Ovary (tissue), 9 donors: ENCODE results near the gene APBA1. TPM values are rescaled to one million over a fixed set of nuclear protein-coding genes. Genes with fewer than 3 reads are reported as not detected.

Experiments
- DNase-seq, 5 donors: peaks; one replicate each; pipeline ENCODE4 v3.0.0-alpha.2; 2019 to 2020
- H3K27ac ChIP-seq, 2 donors: fragments of 200-600 bp; one replicate each; pipeline versions ENCODE4 v1.5.1 to v1.8.0; 2019 to 2022
- H3K27me3 ChIP-seq: fragments of 200-600 bp; one replicate; pipeline ENCODE4 v1.8.0; 2022
- H3K36me3 ChIP-seq: fragments of 200-600 bp; sonication (generic); one replicate; pipeline ENCODE4 v1.5.1; 2019
- H3K4me1 ChIP-seq: one replicate; pipeline ENCODE4 v1.8.1; 2013; ENCODE audit warnings: mild to moderate bottlenecking, moderate library complexity; ENCODE audit not compliant: insufficient read depth
- H3K4me3 ChIP-seq: fragments of 200-600 bp; sonication (generic); one replicate; pipeline ENCODE4 v1.5.1; 2017
- H3K9me3 ChIP-seq, 2 donors: fragments of 200-600 bp in 1 of 2; sonication (generic) in 1 of 2; one replicate each; pipeline versions ENCODE4 v1.5.1 to v1.8.1; 2013 to 2019; ENCODE audit warnings: mild to moderate bottlenecking in 1 of 2, moderate library complexity in 1 of 2
- EP300 ChIP-seq: sonication (generic); formaldehyde crosslinking; IDR thresholded peaks from one replicate; pipeline ENCODE4 v1.6.1; 2017; ENCODE audit warnings: antibody characterized with exemption
- POLR2A ChIP-seq: fragments of 450-650 bp; IDR thresholded peaks from one replicate; pipeline ENCODE4 v1.6.1; 2017; ENCODE audit warnings: antibody characterized with exemption, mild to moderate bottlenecking, moderate library complexity
- WGBS, 3 donors: extraction: QIAGEN DNeasy Blood & Tissue Kit in 1 of 3; methylation state at CpG; one replicate each; pipeline versions ENCODE4 v1.1.5 to v1.1.7; 2013 to 2017; 5-methylcytosine and 5-hydroxymethylcytosine counted together
- intact Hi-C, 4 donors: fragments of 100-400 bp; cut with DNase I; formaldehyde crosslinking; loops; one replicate each; pipeline versions ENCODE4 v1.11.0 to v1.15.1; 2022 to 2023
- polyA plus RNA-seq, 2 donors: library from polyadenylated mRNA; stranded (reverse); fragments of 200-250 nt in 1 of 2; fragments of 350-450 nt in 1 of 2; fragmentation: Illumina TruSeq in 1 of 2; extraction: RNeasy Lipid Tissue Mini Kit (QIAGEN cat#74804) in 1 of 2; gene quantifications; one replicate each; pipeline ENCODE4 v1.2.3, GENCODE V29; 2013 to 2014
- total RNA-seq, 7 donors: library from RNA; depleted of rRNA in 2 of 7; stranded (reverse); fragments of >200 nt in 2 of 7; fragmentation: NEBNext Ultra II Directional in 3 of 7; extraction: Animal tissue kit (Norgen Biotek cat#: 25700) in 3 of 7; gene quantifications; one replicate each; pipeline versions ENCODE4 v1.1.0 to v1.2.4, GENCODE V29; 2016 to 2023
- TF ChIP-seq, protein P1 (sequence below), 3 donors: fragments of 450-650 bp in 2 of 3; fragments of 200-600 bp in 1 of 3; IDR thresholded peaks; one replicate each; pipeline versions ENCODE4 v1.5.1 to v1.8.0; 2016 to 2022; ENCODE audit warnings: antibody characterized with exemption in 3 of 3, mild to moderate bottlenecking in 1 of 3
- donor health status: DM: no; HTN: no; CAD: no; lungs with moderate emphysema.
- donor health status: DM: no; HTN: no; CAD: no.
- donor health status: Bipolar disorder and iron deficiency.
- donor health status: DM: yes; HTN: yes; CAD: no.
- donor health status: DM: no; HTN: no; CAD: no.
- donor health status: DM: yes; HTN: yes; CAD: no.

The APBA1 gene
- total and polyA plus RNA-seq, 9 donors = 2.8 to 17.6 (median 12.9) TPM

DNA sequence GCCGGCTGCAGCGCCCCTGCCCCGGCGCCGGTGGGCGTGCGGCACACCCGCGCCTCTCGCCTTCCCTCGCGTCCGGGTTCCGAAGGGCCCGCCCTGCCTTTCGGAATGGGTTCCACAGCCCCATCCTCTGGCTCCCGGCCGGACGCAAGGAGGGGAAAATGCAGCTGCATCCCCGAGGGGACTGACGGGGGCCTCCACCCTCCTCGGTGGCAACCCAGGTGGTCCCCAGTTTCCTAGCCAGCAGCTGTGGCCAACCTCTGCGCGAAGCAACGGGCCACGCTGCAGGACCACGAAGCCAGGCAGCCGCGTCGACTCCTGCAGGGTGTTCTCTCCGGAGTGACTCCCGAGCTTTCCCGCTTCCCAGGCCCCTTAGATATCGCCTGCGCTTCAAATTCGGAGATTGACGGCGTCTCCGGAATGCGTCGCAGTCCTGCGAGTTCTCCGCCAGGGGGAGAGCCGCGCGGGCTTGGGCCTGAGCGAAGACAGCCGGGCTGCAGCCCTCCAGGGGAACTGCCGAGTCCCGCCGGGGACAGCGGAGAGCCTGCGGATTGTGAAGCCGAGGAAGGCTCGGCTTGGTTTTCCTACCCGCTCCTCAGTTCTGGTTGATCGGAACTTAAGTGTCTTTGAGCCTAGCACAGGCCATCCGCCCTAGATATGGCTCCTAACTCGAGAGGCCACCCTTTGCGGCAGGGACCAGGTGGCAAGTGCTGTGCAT, 582 bp upstream of the APBA1 start:
- Histone ChIP-seq H3K4me1 (peaks cover 3% of the 10 kb centered on the region), H3K36me3 (no peaks in the 10 kb centered on the region), H3K27ac (peak overlapping the region; percentile 8 to 68), H3K4me3 (peak overlapping the region; percentile 62), H3K9me3 (no peaks in the 10 kb centered on the region), H3K27me3 (no peaks in the 10 kb centered on the region)
- peak; percentile 76 to 86 (median 84) for DNase-seq
- WGBS, 3 donors = 0 to 1% (median 1%) methylated on average over 49 to 60 of the region's 60 CpGs
- intact Hi-C loops = loop anchor here in 1 of 4 donors (5.0 kb wide), 1 partner anchor 85 kb away; no protein-coding TSS in a partner anchor
- TF ChIP-seq POLR2A (no peak), EP300 (no peak)
- TF ChIP-seq, protein P1, sequence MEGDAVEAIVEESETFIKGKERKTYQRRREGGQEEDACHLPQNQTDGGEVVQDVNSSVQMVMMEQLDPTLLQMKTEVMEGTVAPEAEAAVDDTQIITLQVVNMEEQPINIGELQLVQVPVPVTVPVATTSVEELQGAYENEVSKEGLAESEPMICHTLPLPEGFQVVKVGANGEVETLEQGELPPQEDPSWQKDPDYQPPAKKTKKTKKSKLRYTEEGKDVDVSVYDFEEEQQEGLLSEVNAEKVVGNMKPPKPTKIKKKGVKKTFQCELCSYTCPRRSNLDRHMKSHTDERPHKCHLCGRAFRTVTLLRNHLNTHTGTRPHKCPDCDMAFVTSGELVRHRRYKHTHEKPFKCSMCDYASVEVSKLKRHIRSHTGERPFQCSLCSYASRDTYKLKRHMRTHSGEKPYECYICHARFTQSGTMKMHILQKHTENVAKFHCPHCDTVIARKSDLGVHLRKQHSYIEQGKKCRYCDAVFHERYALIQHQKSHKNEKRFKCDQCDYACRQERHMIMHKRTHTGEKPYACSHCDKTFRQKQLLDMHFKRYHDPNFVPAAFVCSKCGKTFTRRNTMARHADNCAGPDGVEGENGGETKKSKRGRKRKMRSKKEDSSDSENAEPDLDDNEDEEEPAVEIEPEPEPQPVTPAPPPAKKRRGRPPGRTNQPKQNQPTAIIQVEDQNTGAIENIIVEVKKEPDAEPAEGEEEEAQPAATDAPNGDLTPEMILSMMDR (IDR thresholded peaks at IDR 0.05) = peak; percentile 79 to 80 (median 80)

DNA sequence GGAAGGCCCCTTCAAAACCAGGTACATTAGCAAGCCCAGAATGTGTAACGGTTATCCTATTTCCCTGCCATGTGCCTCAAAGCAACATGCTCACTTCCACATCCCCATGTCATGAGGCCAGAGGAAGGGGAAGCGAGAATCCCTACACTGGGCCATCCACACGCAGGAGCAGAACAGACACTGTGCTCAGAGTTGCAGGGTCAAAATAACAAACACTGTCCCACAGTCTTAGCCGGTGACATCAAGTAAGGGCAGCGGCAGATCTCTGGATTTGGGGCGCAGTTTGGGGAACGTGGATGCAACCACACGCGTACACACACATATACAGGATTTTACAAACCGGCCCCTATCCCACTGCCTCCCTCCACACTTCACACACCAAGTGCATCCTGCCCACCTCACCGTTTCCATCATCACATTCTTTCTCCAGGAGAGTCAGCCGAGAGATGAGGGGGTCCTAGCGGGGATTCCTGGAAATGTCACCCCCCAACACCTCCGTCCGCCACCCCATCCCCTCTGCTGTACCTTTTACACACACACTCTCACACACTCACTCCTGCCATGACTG, 776 bp downstream of the APBA1 start:
- Histone ChIP-seq H3K9me3 (no peaks in the 10 kb centered on the region), H3K4me1 (peaks cover 3% of the 10 kb centered on the region), H3K27me3 (no peaks in the 10 kb centered on the region), H3K36me3 (no peaks in the 10 kb centered on the region), H3K4me3 (peak overlapping the region; percentile 62), H3K27ac (peak overlapping the region; percentile 89 to 96)
- WGBS, 3 donors = 19 to 22% (median 19%) methylated on average over 15 of the region's 15 CpGs
- peak in 2 of 5 donors; percentile 25 to 33 for DNase-seq
- TF ChIP-seq, protein P1 (IDR thresholded peaks at IDR 0.05) = no peak
- no peak for TF ChIP-seq EP300
- TF ChIP-seq POLR2A = no peak
- intact Hi-C loops = loop anchor here in 1 of 4 donors (5.0 kb wide), 1 partner anchor 86 kb away; no protein-coding TSS in a partner anchor

DNA sequence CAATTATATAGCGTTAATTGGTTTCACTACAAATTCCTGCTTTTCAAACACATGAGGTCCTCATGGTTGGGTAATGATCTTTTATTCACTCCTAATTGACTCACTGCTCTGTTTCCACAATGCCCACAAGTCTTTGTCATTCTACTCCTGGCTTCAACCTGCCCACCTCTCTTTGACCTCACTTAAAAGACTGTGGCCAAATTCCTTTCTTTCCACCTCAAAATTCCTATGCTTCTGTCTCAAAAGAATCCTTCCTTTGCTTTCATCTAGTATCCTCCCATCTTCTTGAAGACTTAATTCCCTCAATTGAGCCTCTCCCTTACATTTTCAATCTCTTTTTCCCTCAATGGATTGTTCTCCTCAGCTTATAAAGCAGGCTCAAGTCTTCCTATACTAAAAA, 4.9 kb downstream of the APBA1 start:
- Histone ChIP-seq H3K27me3 (no peaks in the 10 kb centered on the region), H3K27ac (no peak overlapping the region), H3K4me3 (no peak overlapping the region), H3K36me3 (no peaks in the 10 kb centered on the region), H3K4me1 (peaks cover 1% of the 10 kb centered on the region), H3K9me3 (no peaks in the 10 kb centered on the region)
- TF ChIP-seq POLR2A (no peak), EP300 (no peak)
- TF ChIP-seq, protein P1 (IDR thresholded peaks at IDR 0.05) = no peak
- intact Hi-C loops = no loop called here
- no peak for DNase-seq
- WGBS, 3 donors = 89 to 98% (median 98%) methylated on average over 1 of the region's 1 CpG

DNA sequence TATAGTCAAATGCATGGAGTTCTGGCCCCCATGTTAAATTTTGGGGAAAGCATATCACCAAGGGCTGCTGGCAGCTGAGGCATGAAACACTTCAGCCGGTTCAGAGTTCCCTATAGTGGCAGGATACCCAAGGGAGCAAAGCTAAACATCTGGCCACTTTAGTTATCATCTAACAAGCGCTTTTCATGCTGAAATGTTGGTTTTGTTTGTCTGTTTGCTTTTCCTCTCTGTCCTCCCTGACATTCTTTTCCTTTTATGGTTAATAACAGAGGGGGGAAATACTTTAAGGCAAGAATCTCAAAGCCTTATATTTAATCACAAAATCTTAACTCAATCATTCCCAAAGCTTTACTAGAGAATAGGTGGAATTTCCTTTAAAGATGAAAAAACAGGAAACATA, 11.9 kb downstream of the APBA1 start:
- TF ChIP-seq, protein P1 (IDR thresholded peaks at IDR 0.05) = no peak
- no peak for TF ChIP-seq POLR2A
- no peak for TF ChIP-seq EP300
- no peaks in the 10 kb centered on the region for H3K9me3 ChIP-seq
- no peak overlapping the region for H3K4me3 ChIP-seq
- intact Hi-C loops = no loop called here
- peaks cover 3% of the 10 kb centered on the region for H3K4me1 ChIP-seq
- H3K27me3 ChIP-seq = no peaks in the 10 kb centered on the region
- no peak overlapping the region for H3K27ac ChIP-seq
- WGBS, 3 donors = 8 to 25% (median 8%) methylated on average over 2 of the region's 2 CpGs
- no peaks in the 10 kb centered on the region for H3K36me3 ChIP-seq
- DNase-seq = no peak
